C4-2B (cell line): ENCODE data around the gene CFL1.

Source experiments
- H3K27ac ChIP-seq: fragments of 450-650 bp; 2 replicates; pipeline ENCODE4 v1.5.1; 2017
- CTCF ChIP-seq: fragments of 450-650 bp; conservative IDR thresholded peaks from 2 replicates; pipeline ENCODE4 v1.5.1; 2017; ENCODE audit warnings: mild to moderate bottlenecking
- ZFX ChIP-seq: fragments of 450-650 bp; IDR thresholded peaks from 2 replicates; pipeline ENCODE4 v1.6.1; 2017

CFL1 gene

DNA sequence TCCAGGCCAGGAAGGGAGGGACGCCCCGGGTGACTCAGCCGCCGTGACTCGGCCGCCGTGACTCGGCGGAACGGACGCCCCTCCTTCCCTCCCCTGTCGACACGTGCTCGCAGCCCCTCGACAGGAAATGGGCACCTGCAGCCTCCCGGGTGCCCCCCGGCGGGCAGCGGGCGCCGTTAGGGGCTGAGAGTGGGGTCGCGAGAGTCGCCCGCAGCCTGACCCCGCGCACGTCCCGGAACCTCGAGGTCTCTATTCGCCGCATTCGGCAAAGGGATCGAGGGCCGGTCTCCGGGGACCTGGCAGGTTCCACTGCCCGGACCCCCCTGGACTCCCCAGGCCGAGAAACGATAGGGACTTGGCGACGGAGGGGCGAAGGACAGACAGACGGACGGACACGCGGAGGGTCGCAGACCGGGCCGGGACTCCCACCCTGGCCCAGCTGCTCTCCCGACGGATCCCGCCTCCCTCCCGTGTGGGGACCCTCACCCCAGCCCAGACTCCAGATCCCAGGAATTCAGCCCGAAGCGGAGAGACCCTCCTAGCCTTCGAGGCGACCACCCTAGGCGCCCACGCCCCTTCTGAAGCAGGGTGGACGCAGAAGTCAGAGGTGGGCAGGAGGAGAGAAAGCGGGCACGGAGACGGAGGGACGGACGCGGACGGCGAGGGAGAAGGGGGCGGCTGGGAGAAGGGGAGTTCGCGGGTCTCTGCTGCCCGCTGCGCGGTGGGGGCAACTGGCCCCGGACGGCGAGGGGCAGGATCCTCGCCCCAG lies 41.6 kb upstream of the CFL1 start:
- no peak overlapping the region; the same call in 1 of the 2 replicates for H3K27ac ChIP-seq
- TF ChIP-seq ZFX = no peak
- TF ChIP-seq CTCF = no peak

DNA sequence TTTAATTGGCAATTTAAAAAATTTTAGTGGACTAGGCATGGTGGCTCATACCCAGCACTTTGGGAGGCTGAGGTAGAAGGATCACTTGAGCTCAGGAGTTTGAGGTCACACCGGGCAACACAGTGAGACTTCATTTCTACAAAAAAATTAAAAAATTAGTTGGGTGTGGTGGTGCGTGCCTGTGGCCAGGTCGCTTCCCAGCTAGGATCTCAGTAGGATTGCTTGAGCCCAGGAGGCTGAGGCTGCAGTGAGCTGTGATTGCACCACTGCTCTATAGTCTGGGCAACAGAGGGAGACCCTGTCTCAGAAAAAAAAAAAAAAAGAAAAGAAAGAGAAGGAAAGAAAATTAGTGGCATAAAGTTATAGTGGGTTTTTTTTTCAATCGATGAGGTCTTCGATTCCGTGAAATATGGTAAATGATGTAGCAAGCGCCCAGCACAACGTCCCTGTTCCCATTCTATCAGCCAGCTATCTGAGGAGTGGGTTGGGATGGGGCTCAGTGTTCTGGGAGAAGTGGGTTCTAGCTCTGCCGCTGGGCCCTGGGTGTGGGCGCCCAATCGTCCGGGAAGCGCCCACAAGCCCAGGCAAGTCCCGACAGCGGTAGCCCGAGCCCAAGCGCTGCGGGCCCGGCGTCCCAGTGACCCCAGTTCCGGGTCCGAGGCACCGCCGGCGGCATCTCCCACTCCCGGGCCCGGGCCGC lies 40.8 kb upstream of the CFL1 start:
- TF ChIP-seq ZFX (no peak), CTCF (no peak)
- no peak overlapping the region for H3K27ac ChIP-seq

DNA sequence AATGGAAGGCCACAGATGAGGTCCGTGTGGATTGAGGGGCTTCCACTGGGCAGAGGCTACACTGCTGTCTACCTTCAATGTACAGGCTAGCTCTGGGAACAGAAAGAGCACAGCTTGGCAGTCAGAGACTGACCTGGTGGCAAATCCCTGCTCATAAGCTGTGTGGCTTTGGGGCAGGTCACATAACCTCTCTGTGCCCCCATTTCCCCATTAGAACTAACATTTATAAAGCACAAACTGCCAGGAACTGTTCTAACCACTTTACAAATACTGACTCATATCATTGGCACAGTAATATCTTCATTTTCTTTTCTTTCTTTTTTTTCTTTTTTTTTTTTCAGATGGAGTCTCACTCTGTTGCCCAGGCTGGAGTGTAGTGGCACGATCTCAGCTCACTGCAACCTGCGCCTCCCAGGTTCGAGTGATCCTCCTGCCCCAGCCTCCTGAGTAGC lies 39.1 kb upstream of the CFL1 start:
- no peak for TF ChIP-seq CTCF
- no peak for TF ChIP-seq ZFX
- no peak overlapping the region for H3K27ac ChIP-seq

GRCh38 chr11:65896034-65896999 lies 38.3 kb upstream of the CFL1 start:
- TF ChIP-seq CTCF (no peak), ZFX (no peak)
- no peak overlapping the region for H3K27ac ChIP-seq

GRCh38 chr11:65895482-65895981 lies 37.6 kb upstream of the CFL1 start:
- no peak overlapping the region for H3K27ac ChIP-seq

DNA sequence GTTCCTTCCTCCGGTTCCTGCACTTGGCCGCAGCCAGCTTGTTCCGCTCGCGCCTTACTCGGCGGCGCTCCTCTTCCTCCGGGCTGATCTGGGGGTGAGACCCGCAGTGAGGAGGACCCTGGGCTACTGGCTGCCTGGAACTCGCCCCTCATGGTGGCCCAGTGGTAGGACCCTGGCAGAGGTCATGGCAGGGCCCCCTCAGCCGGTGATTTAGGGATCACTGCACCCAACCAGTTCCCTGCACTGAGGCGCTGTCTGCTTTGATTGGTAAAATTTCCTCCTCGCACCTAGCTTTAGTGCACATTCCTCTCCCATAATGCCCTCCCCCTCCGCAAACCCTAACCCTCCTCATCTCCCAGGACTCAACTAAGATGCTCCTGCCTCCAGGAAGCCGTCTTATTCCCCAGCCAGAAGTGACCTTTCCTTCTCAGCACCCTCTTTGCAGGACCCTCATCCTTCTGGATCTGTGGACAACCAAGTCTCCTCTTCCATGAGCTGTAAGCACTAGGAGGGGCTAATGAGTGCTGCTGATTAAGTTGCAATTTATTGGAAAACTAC lies 36.1 kb upstream of the CFL1 start:
- H3K27ac ChIP-seq = no peak overlapping the region
- TF ChIP-seq CTCF = no peak
- no peak for TF ChIP-seq ZFX

More at GRCh38 chr11:65895482-65895981, 37.6 kb upstream of the CFL1 start:
- TF ChIP-seq ZFX (no peak), CTCF (no peak)
